ENCODE measurements around the gene PTBP1. TPM values are rescaled to one million over a fixed set of nuclear protein-coding genes. Genes with fewer than 3 reads are reported as not detected.
"Not testable (repeated sequence)": the region's sequence is repeated elsewhere in the genome, so short reads cannot be mapped to it uniquely, and the experiment has no call there.

Gene PTBP1
- total RNA-seq, 1 donor from 2014 or later, result 134 TPM

DNA sequence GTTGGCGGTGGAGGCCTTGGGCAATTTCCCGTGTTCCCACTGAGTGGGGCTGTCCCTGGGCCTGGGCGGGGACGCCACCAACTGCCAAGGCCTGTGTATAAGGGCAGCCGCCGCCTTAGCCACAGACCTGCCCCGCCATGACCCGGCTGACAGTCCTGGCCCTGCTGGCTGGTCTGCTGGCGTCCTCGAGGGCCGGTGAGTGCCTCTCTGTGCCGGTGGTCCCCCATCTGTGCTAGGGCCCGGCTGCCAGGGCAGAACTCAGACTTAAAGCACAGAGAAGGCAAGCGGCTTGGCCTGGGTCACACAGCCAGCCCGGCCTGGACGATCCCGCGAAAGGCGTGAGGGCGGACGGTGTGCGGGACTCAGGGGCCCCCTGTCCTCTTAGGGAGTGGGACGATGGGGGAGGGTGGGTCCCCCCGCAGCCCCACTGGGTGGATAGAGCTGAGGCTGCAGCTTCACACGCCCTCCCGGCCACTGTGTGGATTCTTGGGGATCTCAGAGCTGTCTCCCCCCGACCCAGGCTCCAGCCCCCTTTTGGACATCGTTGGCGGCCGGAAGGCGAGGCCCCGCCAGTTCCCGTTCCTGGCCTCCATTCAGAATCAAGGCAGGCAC lies 30.6 kb downstream of the PTBP1 start, which contains the start of gene AZU1:
Gene AZU1, plus strand, starts transcription at position 128 of the 612 bp plus-strand sequence. Its CDS starts 10 bp downstream, at position 138.
- DNase-seq (ENCODE audit: low read depth), result no peak

DNA sequence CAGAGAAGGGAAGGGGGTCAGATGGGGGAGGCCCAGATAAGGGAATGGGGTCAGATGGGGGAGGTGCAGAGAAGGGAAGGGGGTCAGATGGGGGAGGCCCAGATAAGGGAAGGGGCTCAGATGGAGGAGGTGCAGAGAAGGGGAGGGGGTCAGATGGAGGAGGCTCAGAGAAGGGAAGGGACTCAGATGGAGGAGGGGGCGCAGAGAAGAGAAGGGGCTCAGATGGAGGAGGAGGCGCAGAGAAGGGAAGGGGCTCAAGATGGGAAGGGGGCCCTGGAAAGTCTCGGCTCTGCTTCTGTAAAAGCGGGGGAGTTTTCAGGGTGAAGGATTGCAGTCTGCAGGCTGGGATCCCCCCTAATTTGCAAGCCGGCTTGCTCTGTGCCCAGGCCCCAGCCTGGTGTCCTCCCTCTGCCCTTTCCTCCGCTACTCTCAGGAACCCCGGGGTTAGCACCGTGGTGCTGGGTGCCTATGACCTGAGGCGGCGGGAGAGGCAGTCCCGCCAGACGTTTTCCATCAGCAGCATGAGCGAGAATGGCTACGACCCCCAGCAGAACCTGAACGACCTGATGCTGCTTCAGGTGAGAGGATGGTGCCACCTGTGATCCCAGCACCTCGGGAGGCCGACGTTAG lies 32.0 kb downstream of the PTBP1 start:
- no peak for DNase-seq (ENCODE audit: low read depth)

GRCh38 chr19:831407-832369 lies 34.4 kb downstream of the PTBP1 start:
- no peak for DNase-seq (ENCODE audit: low read depth)

DNA sequence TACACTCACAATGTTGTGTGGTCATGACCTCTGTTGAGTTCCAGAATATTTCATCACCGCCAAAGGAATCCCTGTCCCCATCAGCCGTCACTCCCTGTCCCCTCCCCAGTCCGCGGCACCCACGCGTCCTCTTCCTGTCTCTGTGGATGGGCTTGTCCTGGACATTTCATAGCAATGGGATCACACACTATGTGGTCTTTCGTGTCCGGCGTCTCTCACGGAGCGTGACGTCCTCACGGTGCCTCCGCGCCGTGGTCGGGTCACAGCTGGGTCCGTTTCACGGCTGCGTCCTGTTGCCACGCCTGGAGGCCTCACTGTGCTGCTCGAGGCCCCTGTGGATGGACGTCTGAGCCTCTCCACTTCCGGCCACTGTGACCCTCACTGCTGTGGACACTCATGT lies 37.0 kb downstream of the PTBP1 start:
- no peak for DNase-seq (ENCODE audit: low read depth)

DNA sequence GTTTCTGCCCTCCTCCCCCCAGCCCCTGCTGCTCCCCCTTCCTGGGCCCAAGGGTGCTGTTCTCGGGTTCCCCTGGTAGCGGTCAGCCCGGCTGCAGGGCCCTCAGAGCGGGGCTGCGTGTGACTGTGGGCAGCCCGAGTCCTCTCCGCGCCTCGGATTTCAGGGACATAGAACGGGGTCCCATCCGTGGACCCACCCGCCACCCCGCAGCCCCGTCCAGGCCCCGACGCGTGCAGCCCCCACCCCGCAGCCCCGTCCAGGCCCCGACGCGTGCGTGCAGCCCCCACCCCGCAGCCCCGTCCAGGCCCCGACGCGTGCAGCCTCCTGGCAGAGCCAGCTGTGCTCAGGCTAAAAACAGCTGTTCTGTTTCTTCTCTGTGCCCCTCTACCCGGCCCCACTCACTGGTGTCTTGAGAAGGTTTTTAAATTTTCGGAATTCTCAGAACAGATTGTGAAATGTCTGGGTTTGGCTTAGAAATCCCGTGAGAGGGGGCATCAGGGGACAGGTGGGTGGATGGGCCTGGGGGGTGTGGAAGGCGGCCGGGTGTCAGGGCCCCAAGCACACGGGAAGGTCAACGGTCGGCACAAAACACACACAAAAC lies 38.1 kb downstream of the PTBP1 start:
- no peak for DNase-seq (ENCODE audit: low read depth)

GRCh38 chr19:840519-841206 lies 43.4 kb downstream of the PTBP1 start, which contains the start of gene PRTN3:
Gene PRTN3, plus strand, starts transcription at chr19:840999. Its CDS starts 10 bp downstream, at chr19:841009.
- DNase-seq (ENCODE audit: low read depth), result no peak

- DNase-seq (ENCODE audit: low read depth), result not testable (repeated sequence)
Measured at GRCh38 chr19:842802-843179, 45.5 kb downstream of the PTBP1 start.

- DNase-seq (ENCODE audit: low read depth), result no peak
Measured at GRCh38 chr19:843180-843835, 46.1 kb downstream of the PTBP1 start.

GRCh38 chr19:843836-844545 lies 46.7 kb downstream of the PTBP1 start:
- no peak for DNase-seq (ENCODE audit: low read depth)

GRCh38 chr19:844546-844971 lies 47.3 kb downstream of the PTBP1 start:
- DNase-seq (ENCODE audit: low read depth), result no peak

GRCh38 chr19:845707-846521 lies 48.7 kb downstream of the PTBP1 start:
- DNase-seq (ENCODE audit: low read depth), result no peak

GRCh38 chr19:848386-848921 lies 51.2 kb downstream of the PTBP1 start:
- peak; percentile 37 for DNase-seq (ENCODE audit: low read depth)

DNA sequence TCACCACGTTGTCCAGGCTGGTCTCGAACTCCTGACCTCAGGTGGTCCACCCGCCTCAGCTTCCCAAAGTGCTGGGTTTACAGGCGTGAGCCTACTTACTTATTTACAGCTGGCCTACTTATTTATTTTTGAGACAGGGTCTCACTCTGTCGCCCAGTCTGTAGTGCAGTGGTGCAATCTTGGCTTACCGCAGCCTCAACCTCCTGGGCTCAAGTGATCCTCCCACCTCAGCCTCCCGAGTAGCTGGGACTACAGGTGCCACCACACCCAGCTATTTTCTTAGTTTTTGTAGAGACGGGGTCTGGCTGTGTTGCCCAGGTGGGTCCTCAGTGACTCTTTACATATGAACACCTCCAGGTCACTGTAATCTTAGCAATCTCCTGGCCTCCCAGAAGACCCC lies 51.9 kb downstream of the PTBP1 start:
- not testable (repeated sequence) for DNase-seq (ENCODE audit: low read depth)

DNA sequence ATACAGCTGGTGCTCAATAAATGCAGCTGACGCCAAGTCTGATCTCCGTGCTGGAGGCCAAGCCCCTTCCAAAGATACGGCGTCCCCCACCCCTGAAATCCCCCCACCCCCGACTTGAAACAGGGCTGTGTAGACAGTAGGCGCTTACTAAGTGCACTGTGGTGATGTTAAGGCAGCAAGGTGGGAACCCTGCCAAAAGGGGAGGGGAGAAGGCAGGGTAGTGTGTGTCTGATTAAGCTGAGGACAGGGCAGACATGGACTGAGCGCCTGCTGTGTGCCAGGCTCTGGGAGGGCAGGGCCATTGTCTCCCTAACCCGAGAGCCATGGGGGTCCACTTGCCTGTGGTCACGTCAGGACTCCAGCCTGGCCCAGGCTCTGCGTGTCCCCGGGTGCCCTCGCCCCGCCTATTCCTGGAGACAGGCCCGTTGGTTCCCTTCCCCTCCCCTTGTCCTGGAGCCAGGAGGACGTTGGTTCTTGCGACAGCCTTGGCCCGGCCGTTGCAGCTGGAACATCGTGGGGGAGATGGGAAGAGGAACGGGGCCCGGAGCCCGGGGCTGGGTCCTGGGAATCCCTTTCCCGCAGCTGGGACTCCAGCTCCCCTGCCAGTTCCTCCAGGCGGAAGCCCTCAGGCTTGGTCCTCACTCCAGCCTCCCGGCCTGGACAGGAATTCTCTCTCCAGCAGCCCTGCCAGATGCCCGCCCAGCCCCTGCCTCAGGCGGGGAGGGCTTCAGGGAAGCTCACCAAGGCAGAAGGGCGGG lies 53.1 kb downstream of the PTBP1 start:
- peak; percentile 80 for DNase-seq (ENCODE audit: low read depth)

DNA sequence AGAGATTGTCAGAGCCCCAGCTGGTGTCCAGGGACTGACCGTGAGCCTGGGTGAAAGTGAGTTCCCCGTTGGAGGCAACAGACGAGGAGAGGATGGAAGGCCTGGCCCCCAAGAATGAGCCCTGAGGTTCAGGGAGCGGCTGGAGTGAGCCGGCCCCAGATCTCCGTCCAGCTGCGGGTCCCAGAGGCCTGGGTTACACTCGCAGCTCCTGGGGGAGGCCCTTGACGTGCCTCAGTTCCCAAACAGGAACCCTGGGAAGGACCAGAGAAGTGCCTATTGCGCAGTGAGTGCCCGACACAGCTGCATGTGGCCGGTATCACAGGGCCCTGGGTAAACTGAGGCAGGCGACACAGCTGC lies 53.7 kb downstream of the PTBP1 start:
- DNase-seq (ENCODE audit: low read depth), result no peak

DNA sequence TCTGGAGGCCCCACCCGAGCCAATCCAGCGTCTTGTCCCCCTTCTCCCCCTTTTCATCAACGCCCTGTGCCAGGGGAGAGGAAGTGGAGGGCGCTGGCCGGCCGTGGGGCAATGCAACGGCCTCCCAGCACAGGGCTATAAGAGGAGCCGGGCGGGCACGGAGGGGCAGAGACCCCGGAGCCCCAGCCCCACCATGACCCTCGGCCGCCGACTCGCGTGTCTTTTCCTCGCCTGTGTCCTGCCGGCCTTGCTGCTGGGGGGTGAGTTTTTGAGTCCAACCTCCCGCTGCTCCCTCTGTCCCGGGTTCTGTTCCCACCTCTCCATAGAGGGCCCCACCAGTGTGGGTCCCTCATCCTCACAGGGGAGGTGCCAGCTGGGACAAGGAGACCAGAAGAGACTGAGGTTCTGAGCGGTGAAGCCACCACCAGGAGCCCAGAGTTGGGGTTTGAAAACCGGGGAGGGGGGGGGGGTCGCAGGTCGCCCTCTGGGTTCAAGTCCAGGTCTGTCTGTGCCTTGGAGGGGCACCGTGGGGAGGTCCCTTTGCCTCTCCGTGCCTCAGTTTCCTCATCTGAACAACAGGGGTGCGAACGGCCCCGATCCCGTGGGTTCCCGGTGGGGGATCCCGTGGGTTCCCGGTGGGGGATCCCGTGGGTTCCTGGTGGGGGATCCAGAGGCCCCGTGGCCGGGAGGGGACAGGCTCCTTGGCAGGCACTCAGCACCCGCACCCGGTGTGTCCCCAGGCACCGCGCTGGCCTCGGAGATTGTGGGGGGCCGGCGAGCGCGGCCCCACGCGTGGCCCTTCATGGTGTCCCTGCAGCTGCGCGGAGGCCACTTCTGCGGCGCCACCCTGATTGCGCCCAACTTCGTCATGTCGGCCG lies 55.1 kb downstream of the PTBP1 start, which contains the start of gene ELANE:
Gene ELANE, plus strand, starts transcription at position 168 of the 878 bp plus-strand sequence. Its CDS starts 26 bp downstream, at position 194.
- no peak for DNase-seq (ENCODE audit: low read depth)

- no peak for DNase-seq (ENCODE audit: low read depth)
Measured at GRCh38 chr19:853014-853585, 55.8 kb downstream of the PTBP1 start.

All from renal cortical epithelial cell (primary cell).